ENCODE data around the gene SEPTIN5.

The SEPTIN5 gene

GRCh38 chr22:19707347-19708290 is 6.7 kb upstream of the SEPTIN5 start:
- no peak for TF ChIP-seq CTCF (IDR thresholded peaks at IDR 0.05; ENCODE audit: control insufficient read depth, insufficient read depth, low read depth, low read length, missing control alignments)
- H3K4me3 ChIP-seq (ENCODE audit: control insufficient read depth, low read depth, low read length): no peak overlapping the region
- DNase-seq (ENCODE audit: low read depth): no peak

GRCh38 chr22:19708321-19709011 is 5.8 kb upstream of the SEPTIN5 start:
- DNase-seq (ENCODE audit: low read depth): no peak
- TF ChIP-seq CTCF (IDR thresholded peaks at IDR 0.05; ENCODE audit: control insufficient read depth, insufficient read depth, low read depth, low read length, missing control alignments): no peak
- H3K4me3 ChIP-seq (ENCODE audit: control insufficient read depth, low read depth, low read length): no peak overlapping the region

GRCh38 chr22:19709063-19709769 is 5.1 kb upstream of the SEPTIN5 start:
- H3K4me3 ChIP-seq (ENCODE audit: control insufficient read depth, low read depth, low read length): no peak overlapping the region
- no peak for TF ChIP-seq CTCF (IDR thresholded peaks at IDR 0.05; ENCODE audit: control insufficient read depth, insufficient read depth, low read depth, low read length, missing control alignments)
- DNase-seq (ENCODE audit: low read depth): no peak

GRCh38 chr22:19710020-19710768 is 4.1 kb upstream of the SEPTIN5 start:
- TF ChIP-seq CTCF (IDR thresholded peaks at IDR 0.05; ENCODE audit: control insufficient read depth, insufficient read depth, low read depth, low read length, missing control alignments): no peak
- no peak overlapping the region for H3K4me3 ChIP-seq (ENCODE audit: control insufficient read depth, low read depth, low read length)
- no peak for DNase-seq (ENCODE audit: low read depth)

- DNase-seq (ENCODE audit: low read depth): no peak
- no peak overlapping the region for H3K4me3 ChIP-seq (ENCODE audit: control insufficient read depth, low read depth, low read length)
- no peak for TF ChIP-seq CTCF (IDR thresholded peaks at IDR 0.05; ENCODE audit: control insufficient read depth, insufficient read depth, low read depth, low read length, missing control alignments)
These were observed 3.6 kb upstream of the SEPTIN5 start for GRCh38 chr22:19710769-19711106.

- H3K4me3 ChIP-seq (ENCODE audit: control insufficient read depth, low read depth, low read length): no peak overlapping the region
- TF ChIP-seq CTCF (IDR thresholded peaks at IDR 0.05; ENCODE audit: control insufficient read depth, insufficient read depth, low read depth, low read length, missing control alignments): no peak
- DNase-seq (ENCODE audit: low read depth): no peak
These were observed 1.1 kb upstream of the SEPTIN5 start for GRCh38 chr22:19713245-19713644.

Data from AG09309 (cell line).